SK-N-SH treated with all-trans-retinoic acid at 6 μM for 48 hours (cell line): ENCODE results near the gene RFK.

Source experiments
- ATAC-seq: fragments of 200-7000 bp; cut with Tn5 transposase; 3 replicates; pipeline ENCODE4 v1.9.1; 2020; ENCODE audit warnings: mild to moderate bottlenecking, moderate library complexity
- ARNTL ChIP-seq: fragments of 450-650 bp; formaldehyde crosslinking; IDR thresholded peaks from 2 replicates; pipeline ENCODE4 v1.5.0; 2020; ENCODE audit warnings: low read depth, mild to moderate bottlenecking, moderate library complexity, borderline replicate concordance
- BACH2 ChIP-seq: fragments of 250-450 bp; sonication (Bioruptor Pico); IDR thresholded peaks from 2 replicates; pipeline ENCODE4 v1.9.0; 2021; ENCODE audit warnings: mild to moderate bottlenecking, borderline replicate concordance
- CREB5 ChIP-seq: fragments of 250-450 bp; sonication (Bioruptor Pico); IDR thresholded peaks from 2 replicates; pipeline ENCODE4 v1.5.1; 2020; ENCODE audit warnings: low read depth, mild to moderate bottlenecking, moderate library complexity
- CSDC2 ChIP-seq: fragments of 250-450 bp; sonication (Bioruptor Pico); IDR thresholded peaks from 2 replicates; pipeline ENCODE4 v1.5.0; 2020; ENCODE audit warnings: mild to moderate bottlenecking, moderate library complexity
- ESRRG ChIP-seq: fragments of 250-450 bp; sonication (Bioruptor Pico); IDR thresholded peaks from 2 replicates; pipeline ENCODE4 v1.6.1; 2021; ENCODE audit warnings: mild to moderate bottlenecking
- GLIS3 ChIP-seq: fragments of 250-450 bp; sonication (Bioruptor Pico); IDR thresholded peaks from 2 replicates; pipeline ENCODE4 v1.5.0; 2020; ENCODE audit warnings: mild to moderate bottlenecking, moderate library complexity
- ISL1 ChIP-seq: fragments of 250-450 bp; sonication (Bioruptor Pico); IDR thresholded peaks from 2 replicates; pipeline ENCODE4 v2.1.2; 2022; ENCODE audit warnings: mild to moderate bottlenecking, moderate library complexity
- OSR1 ChIP-seq: fragments of 250-450 bp; sonication (Bioruptor Pico); IDR thresholded peaks from 2 replicates; pipeline ENCODE4 v1.8.0; 2022; ENCODE audit warnings: moderate library complexity, mild to moderate bottlenecking, inconsistent platforms
- POU6F1 ChIP-seq: fragments of 250-450 bp; sonication (Bioruptor Pico); IDR thresholded peaks from 2 replicates; pipeline ENCODE4 v1.8.0; 2021; ENCODE audit warnings: low read depth, mild to moderate bottlenecking, moderate library complexity, borderline replicate concordance
- PPARA ChIP-seq: fragments of 250-450 bp; sonication (Bioruptor Pico); IDR thresholded peaks from 2 replicates; pipeline ENCODE4 v1.5.0; 2020; ENCODE audit warnings: mild to moderate bottlenecking, borderline replicate concordance
- RARB ChIP-seq: fragments of 250-450 bp; sonication (Bioruptor Pico); IDR thresholded peaks from 2 replicates; pipeline ENCODE4 v1.8.0; 2021; ENCODE audit warnings: mild to moderate bottlenecking, moderate library complexity
- SNAI2 ChIP-seq: fragments of 250-450 bp; sonication (Bioruptor Pico); IDR thresholded peaks from 2 replicates; pipeline ENCODE4 v1.5.0; 2020; ENCODE audit warnings: mild to moderate bottlenecking, moderate library complexity
- TCF4 ChIP-seq: fragments of 250-450 bp; sonication (Bioruptor Pico); IDR thresholded peaks from 2 replicates; pipeline ENCODE4 v1.8.0; 2021; ENCODE audit warnings: mild to moderate bottlenecking, moderate library complexity, borderline replicate concordance
- TOX ChIP-seq: fragments of 250-450 bp; sonication (Bioruptor Pico); IDR thresholded peaks from 2 replicates; pipeline ENCODE4 v1.8.0; 2021; ENCODE audit warnings: mild to moderate bottlenecking, moderate library complexity, borderline replicate concordance
- TSHZ2 ChIP-seq: fragments of 250-450 bp; sonication (Bioruptor Pico); IDR thresholded peaks from 2 replicates; pipeline ENCODE4 v1.5.0; 2020; ENCODE audit warnings: mild to moderate bottlenecking, moderate library complexity
- ZC3H10 ChIP-seq: fragments of 250-450 bp; sonication (Bioruptor Pico); IDR thresholded peaks from 2 replicates; pipeline ENCODE4 v1.5.1; 2021; ENCODE audit warnings: mild to moderate bottlenecking, moderate library complexity
- ZFP3 ChIP-seq: fragments of 250-450 bp; sonication (Bioruptor Pico); IDR thresholded peaks from 2 replicates; pipeline ENCODE4 v1.5.0; 2020; ENCODE audit warnings: mild to moderate bottlenecking, moderate library complexity
- ZFP30 ChIP-seq: fragments of 450-650 bp; formaldehyde crosslinking; IDR thresholded peaks from 2 replicates; pipeline ENCODE4 v1.5.0; 2022; ENCODE audit warnings: mild to moderate bottlenecking, moderate library complexity
- ZNF565 ChIP-seq: fragments of 450-650 bp; formaldehyde crosslinking; conservative IDR thresholded peaks from 2 replicates; pipeline ENCODE4 v1.5.0; 2020; ENCODE audit warnings: low read depth, mild to moderate bottlenecking, moderate library complexity
- ZNF70 ChIP-seq: fragments of 450-650 bp; formaldehyde crosslinking; IDR thresholded peaks from 2 replicates; pipeline ENCODE4 v1.5.0; 2020; ENCODE audit warnings: mild to moderate bottlenecking, moderate library complexity
- ZNF8 ChIP-seq: fragments of 450-650 bp; formaldehyde crosslinking; IDR thresholded peaks from 2 replicates; pipeline ENCODE4 v1.5.0; 2020; ENCODE audit warnings: mild to moderate bottlenecking, moderate library complexity

Gene RFK

GRCh38 chr9:76374783-76375559 is 19.3 kb downstream of the RFK start:
- ATAC-seq, result 0 out of 3 replicates have a peak, but pooled peaks have one; percentile 24
- no peak for TF ChIP-seq TOX (CRISPR knock-in tag)
- TF ChIP-seq, all 23 proteins: peak for 0

GRCh38 chr9:76373784-76374474 is 20.3 kb downstream of the RFK start:
- TF ChIP-seq ZFP3, result no peak
- TF ChIP-seq ZC3H10 (CRISPR knock-in tag), result no peak
- TF ChIP-seq ZNF70 (CRISPR knock-in tag), result no peak
- TF ChIP-seq BACH2, result no peak
- TF ChIP-seq, all 23 proteins: peak for 0
- no peak for ATAC-seq

- TF ChIP-seq ARNTL (CRISPR knock-in tag) (no peak), ZC3H10 (CRISPR knock-in tag) (no peak), BACH2 (no peak), ZFP3 (no peak), ZNF70 (CRISPR knock-in tag) (no peak), ZFP30 (no peak), TSHZ2 (CRISPR knock-in tag) (no peak), ZNF565 (no peak), ISL1 (no peak), POU6F1 (CRISPR knock-in tag) (no peak), GLIS3 (CRISPR knock-in tag) (no peak), PPARA (CRISPR knock-in tag) (no peak), SNAI2 (no peak), TOX (CRISPR knock-in tag) (no peak), TCF4 (CRISPR knock-in tag) (no peak), ZNF8 (CRISPR knock-in tag) (no peak), OSR1 (CRISPR knock-in tag) (no peak), CREB5 (CRISPR knock-in tag) (no peak), ESRRG (no peak), CSDC2 (CRISPR knock-in tag) (no peak)
- TF ChIP-seq, all 23 proteins: peak for 0
- ATAC-seq, result no peak
Measured at GRCh38 chr9:76373173-76373783, 20.9 kb downstream of the RFK start.

- TF ChIP-seq ZFP3 (no peak), RARB (no peak), TSHZ2 (CRISPR knock-in tag) (no peak), TOX (CRISPR knock-in tag) (no peak), SNAI2 (no peak)
- ATAC-seq, result no peak
Measured at GRCh38 chr9:76372336-76372735, 21.9 kb downstream of the RFK start.
